NCI-H82 treated with DMSO at 0.1 percent for 48 hours (cell line): Measurements from ENCODE around the gene LRRC27.

Experiments
- DNase-seq: peaks from one replicate; lab custom pipeline; 2025; ENCODE audit not compliant: unreplicated experiment; lab: John Stamatoyannopoulos, UW

LRRC27 gene

GRCh38 chr10:132399117-132400035 lies 67.4 kb downstream of the LRRC27 start:
- DNase-seq, result no peak

- DNase-seq, result no peak
Measured at GRCh38 chr10:132400041-132400546, 68.1 kb downstream of the LRRC27 start.

DNA sequence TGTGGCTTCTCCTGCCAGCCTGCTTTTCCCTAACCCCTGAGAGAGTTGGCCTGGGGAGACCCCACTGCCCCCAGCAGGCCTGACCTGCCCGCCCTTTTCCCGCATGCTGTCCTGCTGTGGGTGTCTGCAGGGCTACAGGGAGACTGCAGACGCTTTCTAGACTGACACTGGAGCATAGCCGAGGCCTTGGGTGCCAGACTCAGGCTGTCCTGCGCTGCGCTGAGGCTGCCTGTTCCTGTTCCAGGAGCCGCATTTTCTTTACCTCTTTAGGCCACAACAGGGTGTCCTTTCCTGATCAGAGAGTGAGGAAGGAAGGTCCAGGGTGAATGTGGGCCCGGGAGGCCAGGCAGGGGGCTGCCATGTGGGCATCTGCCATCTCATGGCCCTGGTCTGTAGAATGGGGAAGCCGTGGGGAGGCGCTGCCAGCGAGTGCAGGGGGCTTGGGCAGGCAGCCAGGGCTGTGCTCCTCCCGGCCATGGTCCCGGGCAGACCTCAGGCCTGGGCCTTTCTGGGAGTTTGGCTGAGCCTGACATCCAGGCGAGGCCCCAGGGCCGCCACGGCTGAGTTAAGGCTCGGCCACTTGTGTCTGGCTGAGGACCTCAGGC lies 68.7 kb downstream of the LRRC27 start:
- DNase-seq, result no peak

GRCh38 chr10:132401401-132402118 lies 69.6 kb downstream of the LRRC27 start:
- no peak for DNase-seq

GRCh38 chr10:132402781-132403241 lies 70.8 kb downstream of the LRRC27 start:
- DNase-seq, result no peak

DNA sequence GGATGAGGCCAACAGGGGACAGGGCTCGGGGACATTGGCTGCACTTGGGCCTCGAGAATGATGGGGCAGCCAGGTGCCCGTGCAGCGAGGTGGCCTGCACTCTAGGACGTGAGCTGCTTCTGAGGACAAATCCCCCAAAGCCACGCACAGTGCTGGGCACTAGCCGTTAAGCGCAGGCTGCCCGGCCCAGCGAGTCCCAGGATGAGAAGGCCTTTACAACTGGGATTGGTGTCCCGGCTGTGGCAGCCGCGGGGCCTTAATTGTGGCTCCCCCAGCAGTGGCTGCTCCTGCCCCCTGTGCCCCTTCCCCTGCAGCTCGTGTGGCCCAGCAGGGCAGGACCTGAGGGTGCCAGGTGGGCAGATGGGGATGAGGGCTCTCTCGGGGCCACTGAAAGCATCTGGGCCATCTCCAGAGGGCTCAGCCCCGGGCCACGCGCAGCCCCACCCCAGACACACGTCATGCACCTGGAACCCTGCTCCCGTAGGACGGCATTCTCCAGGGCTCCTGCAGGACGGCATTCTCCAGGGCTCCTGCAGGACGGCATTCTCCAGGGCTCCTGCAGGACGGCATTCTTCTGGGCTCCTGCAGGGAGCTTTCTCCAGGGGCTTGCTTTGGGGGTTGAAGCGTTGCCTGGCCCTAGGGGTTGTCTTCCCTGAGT lies 71.6 kb downstream of the LRRC27 start:
- DNase-seq, result no peak

- no peak for DNase-seq
Measured at GRCh38 chr10:132404169-132404880, 72.3 kb downstream of the LRRC27 start.

DNA sequence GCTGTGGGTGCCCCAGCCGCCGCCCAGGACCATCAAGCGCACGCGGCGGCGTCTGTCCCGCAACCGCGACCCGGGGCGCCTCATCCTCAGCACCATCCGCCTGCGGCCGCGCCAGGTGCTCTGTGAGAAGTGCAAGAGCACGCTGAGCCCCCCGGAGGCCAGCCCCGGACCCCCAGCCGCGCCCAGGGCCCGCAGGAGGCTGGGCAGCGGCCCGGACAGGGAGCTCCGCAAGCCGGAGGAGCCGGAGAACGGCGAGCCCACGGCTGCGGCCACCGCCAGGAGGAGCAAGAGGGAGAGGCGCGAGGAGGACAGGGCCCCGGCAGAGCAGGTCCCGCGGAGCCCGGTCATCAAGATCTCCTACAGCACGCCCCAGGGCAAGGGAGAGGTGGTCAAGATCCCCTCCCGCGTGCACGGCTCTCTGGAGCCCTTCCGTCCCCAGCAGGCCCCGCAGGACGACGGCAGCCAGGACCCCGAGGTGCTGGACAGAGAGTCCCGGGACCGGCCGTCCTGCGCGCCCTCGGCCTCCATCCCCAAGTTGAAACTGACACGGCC lies 73.0 kb downstream of the LRRC27 start:
- DNase-seq, result no peak

- DNase-seq, result no peak
Measured at GRCh38 chr10:132405463-132405991, 73.5 kb downstream of the LRRC27 start.

DNA sequence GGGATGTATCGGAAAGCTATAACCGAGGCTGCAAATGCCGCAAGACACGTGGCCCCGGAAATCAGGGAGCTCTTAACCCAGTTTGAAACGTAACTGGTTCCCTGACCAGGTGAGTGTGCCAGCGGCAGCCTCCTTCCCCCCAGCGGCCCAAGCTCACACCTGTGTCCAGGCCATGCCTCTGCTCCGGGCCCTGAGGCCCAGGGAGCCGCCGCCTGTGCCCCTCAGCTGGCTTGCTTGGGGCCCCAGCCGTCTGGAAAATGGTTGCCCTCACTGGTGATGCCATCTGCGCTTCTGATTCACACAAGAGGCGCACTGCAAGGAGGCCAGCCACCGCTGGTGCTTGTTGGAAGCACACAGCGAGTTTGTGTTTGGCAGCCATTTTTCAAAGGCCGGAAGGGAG lies 74.2 kb downstream of the LRRC27 start:
- no peak for DNase-seq

DNA sequence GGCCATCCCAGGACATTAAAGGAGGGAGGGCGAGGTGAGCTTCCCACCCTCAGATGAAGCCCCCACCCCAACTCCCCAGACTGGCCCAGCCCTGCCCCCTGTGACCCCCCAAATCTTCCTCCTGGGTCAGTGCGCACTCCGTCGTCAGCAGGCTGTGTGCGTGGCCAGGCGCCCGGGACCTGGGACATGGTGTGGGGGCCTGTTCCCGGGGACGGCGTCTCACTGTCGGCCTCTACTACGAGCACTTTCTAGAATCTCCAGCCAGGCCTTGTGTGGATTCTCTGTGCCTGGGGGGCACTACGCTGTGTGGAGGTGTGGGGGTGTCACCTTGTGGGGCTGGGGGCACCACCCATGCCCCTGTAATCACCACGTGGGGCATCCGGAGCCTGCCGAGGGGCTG lies 74.8 kb downstream of the LRRC27 start:
- DNase-seq, result no peak

GRCh38 chr10:132407243-132407746 lies 75.3 kb downstream of the LRRC27 start:
- DNase-seq, result no peak

GRCh38 chr10:132407846-132408278 lies 75.9 kb downstream of the LRRC27 start:
- DNase-seq, result no peak

DNA sequence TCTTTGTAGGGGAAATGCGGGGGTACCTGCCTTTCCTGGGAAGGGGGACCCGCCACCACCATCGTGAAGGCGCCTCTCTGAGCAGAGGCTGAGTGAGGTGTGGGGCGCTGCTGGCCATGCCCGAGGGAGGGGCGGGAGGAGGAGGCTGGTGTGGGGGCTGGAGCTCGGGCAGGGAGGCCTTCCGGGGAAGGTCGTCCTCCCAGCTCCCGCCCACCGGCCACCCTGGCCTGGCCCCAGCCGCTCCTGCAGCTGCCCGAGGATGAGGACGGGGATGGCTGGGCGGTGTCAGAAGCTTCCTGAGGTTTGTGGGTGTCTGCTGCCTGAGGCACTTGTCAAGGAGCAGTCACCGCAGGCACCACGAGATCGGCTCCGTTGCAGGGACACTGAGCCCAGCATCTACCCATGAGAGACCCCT lies 76.4 kb downstream of the LRRC27 start:
- DNase-seq, result no peak

DNA sequence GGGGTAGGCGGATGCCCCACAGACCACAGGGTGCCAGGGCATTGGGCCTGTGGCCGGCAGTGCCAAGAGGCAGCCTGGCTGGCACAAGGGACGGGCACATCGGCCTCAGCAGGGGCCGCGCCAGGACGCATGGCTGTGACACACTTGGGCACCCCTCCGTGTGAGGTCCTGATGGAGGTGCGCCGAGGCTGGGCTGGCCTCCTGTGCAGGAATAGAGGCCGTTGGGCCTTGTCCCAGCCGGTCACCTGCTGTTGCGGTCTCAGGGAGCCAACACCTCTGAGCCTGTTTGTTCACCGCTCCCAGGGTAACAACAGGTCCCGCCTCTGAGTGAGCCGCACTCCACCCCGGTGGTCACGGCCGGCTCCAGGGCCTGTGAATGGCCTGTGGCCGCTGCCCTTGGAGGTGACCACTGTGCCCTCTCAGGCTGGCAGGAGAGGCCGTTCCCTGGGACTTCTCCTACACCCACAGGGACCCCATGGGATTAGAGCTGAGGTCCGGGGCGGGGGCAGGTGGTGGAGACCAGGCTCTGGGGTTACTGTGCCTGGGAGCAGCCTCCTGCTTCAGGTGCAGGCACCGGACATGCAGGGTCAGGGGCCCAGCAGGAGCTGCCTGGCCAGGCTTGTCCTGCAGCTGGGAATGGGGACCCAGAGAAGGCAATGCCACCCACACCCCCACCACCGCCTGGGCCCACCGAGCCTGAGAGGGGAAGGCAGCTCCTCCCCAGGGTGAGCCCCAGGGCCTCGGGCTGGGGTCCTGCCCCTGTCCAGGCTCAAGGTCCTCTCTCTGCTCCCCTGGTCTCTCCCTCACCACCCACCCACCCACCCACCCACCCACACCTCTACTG lies 77.1 kb downstream of the LRRC27 start:
- DNase-seq, result no peak

- no peak for DNase-seq
Measured at GRCh38 chr10:132409667-132410028, 77.7 kb downstream of the LRRC27 start.

DNA sequence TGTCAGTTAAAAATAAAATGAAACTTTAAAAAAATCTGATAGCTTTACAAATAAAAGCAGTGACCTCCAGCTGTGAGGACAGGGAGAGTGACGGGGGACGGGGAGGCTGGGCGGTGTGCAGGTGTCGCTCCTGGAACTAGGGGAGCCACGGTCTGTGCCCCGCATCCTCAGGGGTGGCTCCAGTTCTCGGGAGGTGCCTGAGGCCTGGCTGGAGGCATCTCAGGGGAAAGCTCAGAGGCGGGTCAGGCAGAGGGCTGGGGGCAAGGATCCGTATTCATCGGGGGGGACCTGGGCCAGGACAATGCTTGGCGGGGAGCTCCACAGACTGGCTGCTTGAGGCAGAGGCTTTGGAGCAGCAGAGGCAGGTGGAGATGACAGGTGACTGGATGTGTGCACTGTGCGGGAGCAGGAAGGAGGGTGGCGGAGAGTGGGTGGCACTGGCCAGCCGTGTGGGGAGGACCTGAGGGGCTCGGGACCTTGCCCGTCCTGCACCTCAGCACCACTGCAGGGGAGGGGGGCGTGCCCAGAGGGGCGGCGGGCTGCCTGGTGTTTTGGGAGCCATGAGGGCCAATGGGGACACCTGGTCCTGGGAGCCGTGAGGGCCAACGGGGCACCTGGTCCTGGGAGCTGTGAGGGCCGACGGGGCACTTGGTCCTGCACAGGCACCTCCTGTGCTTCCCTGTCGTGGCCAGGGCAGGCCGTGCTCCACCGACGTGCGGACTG lies 78.2 kb downstream of the LRRC27 start:
- DNase-seq, result no peak
